ENCODE measurements around the gene PIK3AP1. TPM values are rescaled to one million over a fixed set of nuclear protein-coding genes. Genes with fewer than 3 reads are reported as not detected.

The PIK3AP1 gene
- total RNA-seq, 1 donor from 2014 or later: 5.9 TPM

- H3K9me3 ChIP-seq: no peaks in the 10 kb centered on the region
- DNase-seq (ENCODE audit: extremely low spot score in 2 of 2): no peak
- intact Hi-C loops (cut with DNase I): no loop called here
- no peak overlapping the region for H3K4me3 ChIP-seq
- H3K4me1 ChIP-seq: no peaks in the 10 kb centered on the region
- H3K27me3 ChIP-seq: no peaks in the 10 kb centered on the region
- H3K36me3 ChIP-seq: no peaks in the 10 kb centered on the region
- no peak overlapping the region for H3K27ac ChIP-seq
- TF ChIP-seq POLR2A (IDR thresholded peaks at IDR 0.05): no peak
- TF ChIP-seq POLR2AphosphoS5 (IDR thresholded peaks at IDR 0.05; ENCODE audit: insufficient read depth in 1 of 2, low read depth in 1 of 2): no peak
These were observed 49.0 kb downstream of the PIK3AP1 start for GRCh38 chr10:96671211-96671890.

- Histone ChIP-seq H3K4me1 (no peaks in the 10 kb centered on the region), H3K9me3 (no peaks in the 10 kb centered on the region), H3K4me3 (no peak overlapping the region), H3K27me3 (no peaks in the 10 kb centered on the region), H3K36me3 (no peaks in the 10 kb centered on the region), H3K27ac (no peak overlapping the region)
- intact Hi-C loops (cut with DNase I): no loop called here
- TF ChIP-seq CTCF (IDR thresholded peaks at IDR 0.05) (no peak), POLR2AphosphoS5 (IDR thresholded peaks at IDR 0.05; ENCODE audit: insufficient read depth in 1 of 2, low read depth in 1 of 2) (no peak), POLR2A (IDR thresholded peaks at IDR 0.05) (no peak)
- no peak for DNase-seq (ENCODE audit: extremely low spot score in 2 of 2)
These were observed 49.5 kb downstream of the PIK3AP1 start for GRCh38 chr10:96670786-96671185.

- no peaks in the 10 kb centered on the region for H3K4me1 ChIP-seq
- H3K27me3 ChIP-seq: no peaks in the 10 kb centered on the region
- DNase-seq (ENCODE audit: extremely low spot score in 2 of 2): no peak
- no peak overlapping the region for H3K4me3 ChIP-seq
- TF ChIP-seq POLR2AphosphoS5 (IDR thresholded peaks at IDR 0.05; ENCODE audit: insufficient read depth in 1 of 2, low read depth in 1 of 2): no peak
- no peak for TF ChIP-seq POLR2A (IDR thresholded peaks at IDR 0.05)
- no peak for TF ChIP-seq CTCF (IDR thresholded peaks at IDR 0.05)
- H3K27ac ChIP-seq: no peak overlapping the region
- H3K9me3 ChIP-seq: no peaks in the 10 kb centered on the region
- H3K36me3 ChIP-seq: no peaks in the 10 kb centered on the region
- intact Hi-C loops (cut with DNase I): no loop called here
These were observed 52.9 kb downstream of the PIK3AP1 start for GRCh38 chr10:96667401-96667800.

GRCh38 chr10:96666741-96667140, 53.6 kb downstream of the PIK3AP1 start:
- H3K36me3 ChIP-seq: no peaks in the 10 kb centered on the region
- TF ChIP-seq POLR2AphosphoS5 (IDR thresholded peaks at IDR 0.05; ENCODE audit: insufficient read depth in 1 of 2, low read depth in 1 of 2) (no peak), POLR2A (IDR thresholded peaks at IDR 0.05) (no peak), CTCF (IDR thresholded peaks at IDR 0.05) (no peak)
- no peaks in the 10 kb centered on the region for H3K27me3 ChIP-seq
- no peaks in the 10 kb centered on the region for H3K4me1 ChIP-seq
- no peak overlapping the region for H3K27ac ChIP-seq
- no peak for DNase-seq (ENCODE audit: extremely low spot score in 2 of 2)
- H3K9me3 ChIP-seq: no peaks in the 10 kb centered on the region
- intact Hi-C loops (cut with DNase I): no loop called here
- no peak overlapping the region for H3K4me3 ChIP-seq

GRCh38 chr10:96665306-96665705, 55.0 kb downstream of the PIK3AP1 start:
- no peaks in the 10 kb centered on the region for H3K4me1 ChIP-seq
- no peaks in the 10 kb centered on the region for H3K9me3 ChIP-seq
- intact Hi-C loops (cut with DNase I): no loop called here
- TF ChIP-seq POLR2AphosphoS5 (IDR thresholded peaks at IDR 0.05; ENCODE audit: insufficient read depth in 1 of 2, low read depth in 1 of 2) (no peak), POLR2A (IDR thresholded peaks at IDR 0.05) (no peak), CTCF (IDR thresholded peaks at IDR 0.05) (no peak)
- H3K27me3 ChIP-seq: no peaks in the 10 kb centered on the region
- no peak overlapping the region for H3K27ac ChIP-seq
- no peak for DNase-seq (ENCODE audit: extremely low spot score in 2 of 2)
- no peaks in the 10 kb centered on the region for H3K36me3 ChIP-seq
- no peak overlapping the region for H3K4me3 ChIP-seq
